WTC11 (cell line): ENCODE data around the gene SWT1.

Experiments
- NR1H2 ChIP-seq: sonication (generic); formaldehyde crosslinking; IDR thresholded peaks from 2 replicates; pipeline ENCODE4 v1.9.0; 2021; ENCODE audit warnings: mild to moderate bottlenecking, moderate library complexity, missing genetic modification reagents
- SP1 ChIP-seq: sonication (generic); formaldehyde crosslinking; conservative IDR thresholded peaks from 2 replicates; pipeline ENCODE4 v1.8.1; 2022; ENCODE audit warnings: missing genetic modification reagents
- TCF7 ChIP-seq: sonication (generic); formaldehyde crosslinking; IDR thresholded peaks from 2 replicates; pipeline ENCODE4 v1.8.0; 2022; ENCODE audit warnings: mild to moderate bottlenecking, low read depth, missing genetic modification reagents, moderate library complexity
- ZNF121 ChIP-seq: sonication (generic); formaldehyde crosslinking; IDR thresholded peaks from 2 replicates; pipeline ENCODE4 v1.8.0; 2023; ENCODE audit warnings: missing genetic modification reagents
- ZNF219 ChIP-seq: sonication (generic); formaldehyde crosslinking; IDR thresholded peaks from 2 replicates; pipeline ENCODE4 v1.8.0; 2023; ENCODE audit warnings: missing genetic modification reagents, mild to moderate bottlenecking, borderline replicate concordance
- TF ChIP-seq, protein P1 (sequence below): fragments of 200-600 bp; IDR thresholded peaks from 2 replicates; pipeline ENCODE4 v1.8.0; 2022; ENCODE audit warnings: antibody characterized with exemption
- TF ChIP-seq, protein P2 (sequence below): sonication (generic); formaldehyde crosslinking; IDR thresholded peaks from 2 replicates; pipeline ENCODE4 v1.8.0; 2023; ENCODE audit warnings: missing genetic modification reagents
- TF ChIP-seq, protein P3 (sequence below): sonication (generic); formaldehyde crosslinking; IDR thresholded peaks from 2 replicates; pipeline ENCODE4 v1.8.0; 2022; ENCODE audit warnings: mild to moderate bottlenecking, missing genetic modification reagents

DNA sequence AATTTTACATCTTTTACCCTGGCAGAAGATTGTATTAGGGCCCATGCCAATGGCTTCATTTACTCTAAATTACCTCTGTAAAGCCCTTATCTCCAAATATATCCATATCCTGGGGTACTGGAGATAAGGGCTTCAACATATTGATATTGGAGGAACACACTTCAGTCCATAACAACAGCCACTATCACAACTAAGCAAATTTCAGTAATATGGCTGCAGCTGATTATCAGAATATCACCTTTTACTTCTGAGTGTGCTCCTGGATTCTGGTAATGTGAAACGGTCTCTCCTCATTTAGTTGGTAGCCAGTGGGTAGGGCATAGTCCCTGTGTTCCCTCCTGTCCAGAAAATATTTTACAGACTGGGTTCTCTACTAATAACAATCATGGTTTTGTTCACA, 106.8 kb downstream of the SWT1 start:
- no peak for TF ChIP-seq NR1H2 (CRISPR knock-in tag)
- TF ChIP-seq, protein P1, sequence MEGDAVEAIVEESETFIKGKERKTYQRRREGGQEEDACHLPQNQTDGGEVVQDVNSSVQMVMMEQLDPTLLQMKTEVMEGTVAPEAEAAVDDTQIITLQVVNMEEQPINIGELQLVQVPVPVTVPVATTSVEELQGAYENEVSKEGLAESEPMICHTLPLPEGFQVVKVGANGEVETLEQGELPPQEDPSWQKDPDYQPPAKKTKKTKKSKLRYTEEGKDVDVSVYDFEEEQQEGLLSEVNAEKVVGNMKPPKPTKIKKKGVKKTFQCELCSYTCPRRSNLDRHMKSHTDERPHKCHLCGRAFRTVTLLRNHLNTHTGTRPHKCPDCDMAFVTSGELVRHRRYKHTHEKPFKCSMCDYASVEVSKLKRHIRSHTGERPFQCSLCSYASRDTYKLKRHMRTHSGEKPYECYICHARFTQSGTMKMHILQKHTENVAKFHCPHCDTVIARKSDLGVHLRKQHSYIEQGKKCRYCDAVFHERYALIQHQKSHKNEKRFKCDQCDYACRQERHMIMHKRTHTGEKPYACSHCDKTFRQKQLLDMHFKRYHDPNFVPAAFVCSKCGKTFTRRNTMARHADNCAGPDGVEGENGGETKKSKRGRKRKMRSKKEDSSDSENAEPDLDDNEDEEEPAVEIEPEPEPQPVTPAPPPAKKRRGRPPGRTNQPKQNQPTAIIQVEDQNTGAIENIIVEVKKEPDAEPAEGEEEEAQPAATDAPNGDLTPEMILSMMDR, result no peak
- TF ChIP-seq ZNF121 (CRISPR knock-in tag), result no peak
- TF ChIP-seq, protein P2, sequence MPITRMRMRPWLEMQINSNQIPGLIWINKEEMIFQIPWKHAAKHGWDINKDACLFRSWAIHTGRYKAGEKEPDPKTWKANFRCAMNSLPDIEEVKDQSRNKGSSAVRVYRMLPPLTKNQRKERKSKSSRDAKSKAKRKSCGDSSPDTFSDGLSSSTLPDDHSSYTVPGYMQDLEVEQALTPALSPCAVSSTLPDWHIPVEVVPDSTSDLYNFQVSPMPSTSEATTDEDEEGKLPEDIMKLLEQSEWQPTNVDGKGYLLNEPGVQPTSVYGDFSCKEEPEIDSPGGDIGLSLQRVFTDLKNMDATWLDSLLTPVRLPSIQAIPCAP (CRISPR knock-in tag), result no peak
- TF ChIP-seq, protein P3, sequence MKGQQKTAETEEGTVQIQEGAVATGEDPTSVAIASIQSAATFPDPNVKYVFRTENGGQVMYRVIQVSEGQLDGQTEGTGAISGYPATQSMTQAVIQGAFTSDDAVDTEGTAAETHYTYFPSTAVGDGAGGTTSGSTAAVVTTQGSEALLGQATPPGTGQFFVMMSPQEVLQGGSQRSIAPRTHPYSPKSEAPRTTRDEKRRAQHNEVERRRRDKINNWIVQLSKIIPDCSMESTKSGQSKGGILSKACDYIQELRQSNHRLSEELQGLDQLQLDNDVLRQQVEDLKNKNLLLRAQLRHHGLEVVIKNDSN (CRISPR knock-in tag), result no peak
- TF ChIP-seq ZNF219 (CRISPR knock-in tag), result no peak
- TF ChIP-seq SP1 (CRISPR knock-in tag), result no peak
- no peak for TF ChIP-seq TCF7 (CRISPR knock-in tag)
